Neural cell (in vitro differentiated cells): Measurements from ENCODE around the gene FGF21. TPM values are rescaled to one million over a fixed set of nuclear protein-coding genes. Genes with fewer than 3 reads are reported as not detected.

Source experiments
- H2AFZ ChIP-seq: fragments of 200-600, 300-800 bp; sonication (generic), shearing (Covaris generic); 2 replicates; pipeline ENCODE4 v1.6.0; 2014; ENCODE audit warnings: low read depth, mild to moderate bottlenecking, antibody characterized with exemption, low read length, moderate library complexity
- H3F3A ChIP-seq: fragments of 200-600 bp; shearing (Covaris generic); 2 replicates; pipeline ENCODE4 v1.6.1; 2016; ENCODE audit warnings: mild to moderate bottlenecking, moderate library complexity, mixed read lengths, antibody characterized with exemption, low read length; ENCODE audit not compliant: insufficient read depth, poor library complexity, severe bottlenecking
- H3K27ac ChIP-seq: fragments of 200-600, 300-800 bp; sonication (generic), shearing (Covaris generic); 2 replicates; pipeline ENCODE4 v1.5.1; 2014; ENCODE audit warnings: mild to moderate bottlenecking, low read length, moderate library complexity
- H3K27me3 ChIP-seq: fragments of 300-800, 200-600 bp; sonication (generic), shearing (Covaris generic); 2 replicates; pipeline ENCODE4 v1.6.0; 2014; ENCODE audit warnings: mild to moderate bottlenecking, low read depth, low read length, moderate library complexity; ENCODE audit not compliant: insufficient read depth
- H3K36me3 ChIP-seq: fragments of 300-800, 200-600 bp; sonication (generic), shearing (Covaris generic); 2 replicates; pipeline ENCODE4 v1.5.1; 2014; ENCODE audit warnings: mild to moderate bottlenecking, antibody characterized with exemption, low read length, moderate library complexity; ENCODE audit not compliant: insufficient read depth
- H3K4me2 ChIP-seq: fragments of 300-800, 200-600 bp; sonication (generic), shearing (Covaris generic); 2 replicates; pipeline ENCODE4 v1.6.0; 2014; ENCODE audit warnings: mild to moderate bottlenecking, low read length
- H3K4me3 ChIP-seq: fragments of 300-800, 200-600 bp; sonication (generic), shearing (Covaris generic); 2 replicates; pipeline ENCODE4 v1.5.1; 2014; ENCODE audit warnings: mild to moderate bottlenecking, low read length, moderate library complexity
- H3K79me2 ChIP-seq: fragments of 200-600 bp; shearing (Covaris generic); replicated peaks from 2 replicates; pipeline ENCODE4 v1.6.0; 2014; ENCODE audit warnings: mild to moderate bottlenecking, low read length, moderate library complexity; ENCODE audit not compliant: insufficient read depth
- H3K9ac ChIP-seq: fragments of 300-800, 200-600 bp; sonication (generic), shearing (Covaris generic); 2 replicates; pipeline ENCODE4 v1.6.1; 2016; ENCODE audit warnings: mild to moderate bottlenecking, low read length, mixed read lengths
- H3K9me2 ChIP-seq: fragments of 200-600 bp; shearing (Covaris generic); 2 replicates; pipeline ENCODE4 v1.6.1; 2016; ENCODE audit warnings: mild to moderate bottlenecking, low read length, mixed read lengths; ENCODE audit not compliant: insufficient read depth
- H3K9me3 ChIP-seq: fragments of 200-600, 300-800 bp; sonication (generic), shearing (Covaris generic); 2 replicates; pipeline ENCODE4 v1.6.1; 2016; ENCODE audit warnings: mild to moderate bottlenecking, mixed run types, low read length, moderate library complexity, mixed read lengths
- H4K20me1 ChIP-seq: fragments of 200-600 bp; shearing (Covaris generic); 2 replicates; pipeline ENCODE4 v1.6.1; 2016; ENCODE audit warnings: mild to moderate bottlenecking, mixed run types; ENCODE audit not compliant: insufficient read depth
- EP300 ChIP-seq: fragments of 450-650 bp; conservative IDR thresholded peaks from 2 replicates; pipeline ENCODE4 v1.6.1; 2014; ENCODE audit warnings: antibody characterized with exemption, mild to moderate bottlenecking, moderate library complexity; ENCODE audit not compliant: poor library complexity, severe bottlenecking
- EZH2 ChIP-seq: fragments of 200-600, 300-800 bp; shearing (Covaris generic), sonication (generic); IDR thresholded peaks from 2 replicates; pipeline ENCODE4 v1.6.1; 2014; ENCODE audit warnings: antibody characterized with exemption, low read length, borderline replicate concordance, mild to moderate bottlenecking; ENCODE audit not compliant: insufficient read depth, poor library complexity, severe bottlenecking
- MXI1 ChIP-seq: fragments of 450-650 bp; conservative IDR thresholded peaks from 2 replicates; pipeline ENCODE4 v1.6.1; 2014; ENCODE audit warnings: antibody characterized with exemption, mild to moderate bottlenecking; ENCODE audit not compliant: poor library complexity, severe bottlenecking
- POLR2AphosphoS5 ChIP-seq: IDR thresholded peaks from 2 replicates; pipeline ENCODE4 v1.6.1; 2012
- RAD21 ChIP-seq: fragments of 450-650 bp; conservative IDR thresholded peaks from 2 replicates; pipeline ENCODE4 v1.6.1; 2014; ENCODE audit warnings: antibody characterized with exemption, mild to moderate bottlenecking, moderate library complexity
- SMC3 ChIP-seq: fragments of 450-650 bp; conservative IDR thresholded peaks from 2 replicates; pipeline ENCODE4 v1.6.1; 2014; ENCODE audit warnings: antibody characterized with exemption, mild to moderate bottlenecking, moderate library complexity; ENCODE audit not compliant: poor library complexity
- TAF1 ChIP-seq: IDR thresholded peaks from 2 replicates; pipeline ENCODE4 v1.6.1; 2012; ENCODE audit warnings: low read depth
- polyA plus RNA-seq: library from polyadenylated mRNA; depleted of rRNA; stranded (reverse); fragments of >200 nt; gene quantifications from 2 replicates; pipeline ENCODE4 v1.2.3, GENCODE V29; 2014
- TF ChIP-seq, protein P1 (sequence below): IDR thresholded peaks from 2 replicates; pipeline ENCODE4 v1.6.1; 2012; ENCODE audit warnings: borderline replicate concordance
- TF ChIP-seq, protein P2 (sequence below): fragments of 450-650 bp; IDR thresholded peaks from 2 replicates; pipeline ENCODE4 v1.5.1; 2014; ENCODE audit warnings: antibody characterized with exemption, mild to moderate bottlenecking, moderate library complexity; ENCODE audit not compliant: poor library complexity, severe bottlenecking

FGF21 gene
- polyA plus RNA-seq, 1 donor from 2014 or later: not detected

- Histone ChIP-seq H3K27me3 (no peaks in the 10 kb centered on the region), H3K36me3 (no peaks in the 10 kb centered on the region), H3K9me3 (no peaks in the 10 kb centered on the region), H3K4me2 (no peak overlapping the region), H3K9me2 (no peaks in the 10 kb centered on the region), H3F3A (no peaks in the 10 kb centered on the region), H3K27ac (no peak overlapping the region), H3K9ac (no peak overlapping the region), H4K20me1 (no peaks in the 10 kb centered on the region), H3K79me2 (no peaks in the 10 kb centered on the region), H2AFZ (no peak overlapping the region), H3K4me3 (no peak overlapping the region)
- no peak for TF ChIP-seq TAF1
These were observed 36.6 kb upstream of the FGF21 start for GRCh38 chr19:48718711-48719231.

DNA sequence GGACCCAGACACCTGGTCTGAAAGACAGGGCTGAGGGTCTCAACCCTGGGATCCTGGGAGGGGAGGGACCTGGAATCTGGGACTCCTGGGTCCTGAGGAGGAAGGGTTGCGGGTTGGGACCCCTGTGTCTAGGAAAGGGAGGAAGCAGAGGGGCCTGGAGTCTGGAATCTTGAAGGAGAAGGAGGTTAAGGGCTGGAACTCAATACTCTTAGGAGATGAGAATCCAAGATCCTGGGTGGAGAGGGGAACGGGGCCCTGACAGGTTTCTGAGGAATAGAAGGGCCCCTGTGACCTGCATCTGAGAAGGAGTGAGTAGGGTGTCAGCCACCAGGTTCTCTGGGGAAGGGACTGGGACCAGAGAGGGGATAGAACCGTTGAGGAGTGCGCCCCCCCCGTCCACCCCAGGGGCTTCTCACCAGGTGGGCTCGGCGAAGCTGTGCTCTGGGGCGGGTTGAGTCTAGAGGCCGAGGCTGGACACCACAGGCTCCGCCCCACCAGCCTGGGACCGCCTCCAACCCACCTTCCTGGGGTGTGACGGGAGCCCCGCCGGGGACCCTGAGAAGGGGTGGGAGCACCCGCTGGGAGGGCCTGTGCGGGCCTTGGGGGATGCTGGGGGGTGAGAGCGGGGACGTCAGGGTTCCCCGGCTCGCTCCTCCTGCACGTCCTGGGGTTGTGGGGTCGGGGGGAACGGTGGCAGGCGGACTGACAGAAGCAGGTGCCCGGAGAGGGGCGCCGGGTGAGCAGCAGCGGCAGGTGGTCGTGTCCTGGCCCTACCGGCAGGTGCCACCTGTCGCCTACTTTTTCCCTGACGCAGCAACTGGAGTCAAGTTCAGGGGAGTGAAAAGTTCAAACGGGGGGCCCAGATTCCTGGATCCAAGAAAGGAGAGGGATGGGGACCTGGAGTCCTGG, 35.8 kb upstream of the FGF21 start, which contains the start of gene MAMSTR:
Gene MAMSTR (minus strand): TSS at position 463 of the 909 bp plus-strand sequence. CDS start 694 bp downstream, outside the sequence.
- Histone ChIP-seq H3K9me2 (no peaks in the 10 kb centered on the region), H2AFZ (no peak within 1 kb of the TSS), H3K9ac (no peak within 1 kb of the TSS), H3K4me3 (peak within 1 kb of the TSS; percentile 70), H4K20me1 (no peaks in the 10 kb centered on the region), H3F3A (no peaks in the 10 kb centered on the region), H3K9me3 (no peaks in the 10 kb centered on the region), H3K4me2 (no peak within 1 kb of the TSS), H3K79me2 (no peaks in the 10 kb centered on the region), H3K36me3 (no peaks in the 10 kb centered on the region), H3K27me3 (no peaks in the 10 kb centered on the region), H3K27ac (no peak within 1 kb of the TSS)
- TF ChIP-seq, protein P1, sequence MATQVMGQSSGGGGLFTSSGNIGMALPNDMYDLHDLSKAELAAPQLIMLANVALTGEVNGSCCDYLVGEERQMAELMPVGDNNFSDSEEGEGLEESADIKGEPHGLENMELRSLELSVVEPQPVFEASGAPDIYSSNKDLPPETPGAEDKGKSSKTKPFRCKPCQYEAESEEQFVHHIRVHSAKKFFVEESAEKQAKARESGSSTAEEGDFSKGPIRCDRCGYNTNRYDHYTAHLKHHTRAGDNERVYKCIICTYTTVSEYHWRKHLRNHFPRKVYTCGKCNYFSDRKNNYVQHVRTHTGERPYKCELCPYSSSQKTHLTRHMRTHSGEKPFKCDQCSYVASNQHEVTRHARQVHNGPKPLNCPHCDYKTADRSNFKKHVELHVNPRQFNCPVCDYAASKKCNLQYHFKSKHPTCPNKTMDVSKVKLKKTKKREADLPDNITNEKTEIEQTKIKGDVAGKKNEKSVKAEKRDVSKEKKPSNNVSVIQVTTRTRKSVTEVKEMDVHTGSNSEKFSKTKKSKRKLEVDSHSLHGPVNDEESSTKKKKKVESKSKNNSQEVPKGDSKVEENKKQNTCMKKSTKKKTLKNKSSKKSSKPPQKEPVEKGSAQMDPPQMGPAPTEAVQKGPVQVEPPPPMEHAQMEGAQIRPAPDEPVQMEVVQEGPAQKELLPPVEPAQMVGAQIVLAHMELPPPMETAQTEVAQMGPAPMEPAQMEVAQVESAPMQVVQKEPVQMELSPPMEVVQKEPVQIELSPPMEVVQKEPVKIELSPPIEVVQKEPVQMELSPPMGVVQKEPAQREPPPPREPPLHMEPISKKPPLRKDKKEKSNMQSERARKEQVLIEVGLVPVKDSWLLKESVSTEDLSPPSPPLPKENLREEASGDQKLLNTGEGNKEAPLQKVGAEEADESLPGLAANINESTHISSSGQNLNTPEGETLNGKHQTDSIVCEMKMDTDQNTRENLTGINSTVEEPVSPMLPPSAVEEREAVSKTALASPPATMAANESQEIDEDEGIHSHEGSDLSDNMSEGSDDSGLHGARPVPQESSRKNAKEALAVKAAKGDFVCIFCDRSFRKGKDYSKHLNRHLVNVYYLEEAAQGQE: no peak
- no peak for TF ChIP-seq MXI1
- TF ChIP-seq TAF1: no peak
- TF ChIP-seq SMC3: no peak
- TF ChIP-seq RAD21: no peak
- no peak for TF ChIP-seq POLR2AphosphoS5
- TF ChIP-seq EP300: no peak
- TF ChIP-seq, protein P2, sequence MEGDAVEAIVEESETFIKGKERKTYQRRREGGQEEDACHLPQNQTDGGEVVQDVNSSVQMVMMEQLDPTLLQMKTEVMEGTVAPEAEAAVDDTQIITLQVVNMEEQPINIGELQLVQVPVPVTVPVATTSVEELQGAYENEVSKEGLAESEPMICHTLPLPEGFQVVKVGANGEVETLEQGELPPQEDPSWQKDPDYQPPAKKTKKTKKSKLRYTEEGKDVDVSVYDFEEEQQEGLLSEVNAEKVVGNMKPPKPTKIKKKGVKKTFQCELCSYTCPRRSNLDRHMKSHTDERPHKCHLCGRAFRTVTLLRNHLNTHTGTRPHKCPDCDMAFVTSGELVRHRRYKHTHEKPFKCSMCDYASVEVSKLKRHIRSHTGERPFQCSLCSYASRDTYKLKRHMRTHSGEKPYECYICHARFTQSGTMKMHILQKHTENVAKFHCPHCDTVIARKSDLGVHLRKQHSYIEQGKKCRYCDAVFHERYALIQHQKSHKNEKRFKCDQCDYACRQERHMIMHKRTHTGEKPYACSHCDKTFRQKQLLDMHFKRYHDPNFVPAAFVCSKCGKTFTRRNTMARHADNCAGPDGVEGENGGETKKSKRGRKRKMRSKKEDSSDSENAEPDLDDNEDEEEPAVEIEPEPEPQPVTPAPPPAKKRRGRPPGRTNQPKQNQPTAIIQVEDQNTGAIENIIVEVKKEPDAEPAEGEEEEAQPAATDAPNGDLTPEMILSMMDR: no peak
- no peak for TF ChIP-seq EZH2
